Activated CD8-positive, alpha-beta memory T cell treated with anti-CD3 and anti-CD28 coated beads, Interleukin-2, amount 50 U/mL, for 1 hour (primary cell): Measurements from ENCODE around the gene IL15RA.
"Not testable (repeated sequence)": the region's sequence is repeated elsewhere in the genome, so short reads cannot be mapped to it uniquely, and the experiment has no call there.

Experiments
- DNase-seq: peaks from one replicate; pipeline ENCODE4 v3.0.0-alpha.2; 2020; ENCODE audit errors: extremely low read depth

IL15RA gene

GRCh38 chr10:5970066-5970465, 7.3 kb downstream of the IL15RA start:
- no peak for DNase-seq

- DNase-seq, result no peak
Measured at GRCh38 chr10:5968681-5969453, 8.5 kb downstream of the IL15RA start.

- no peak for DNase-seq
Measured at GRCh38 chr10:5968037-5968680, 9.2 kb downstream of the IL15RA start.

GRCh38 chr10:5965266-5965665, 12.1 kb downstream of the IL15RA start:
- DNase-seq, result no peak

GRCh38 chr10:5964736-5965135, 12.6 kb downstream of the IL15RA start:
- no peak for DNase-seq

GRCh38 chr10:5963591-5963990, 13.8 kb downstream of the IL15RA start:
- no peak for DNase-seq

GRCh38 chr10:5963071-5963470, 14.3 kb downstream of the IL15RA start:
- no peak for DNase-seq

GRCh38 chr10:5962358-5962940, 14.9 kb downstream of the IL15RA start:
- DNase-seq, result not testable (repeated sequence)

GRCh38 chr10:5961405-5962100, 15.8 kb downstream of the IL15RA start:
- no peak for DNase-seq

- DNase-seq, result not testable (repeated sequence)
Measured at GRCh38 chr10:5960973-5961275, 16.4 kb downstream of the IL15RA start.

GRCh38 chr10:5960070-5960972, 17.0 kb downstream of the IL15RA start:
- no peak for DNase-seq

GRCh38 chr10:5959581-5960069, 17.7 kb downstream of the IL15RA start:
- no peak for DNase-seq

- no peak for DNase-seq
Measured at GRCh38 chr10:5959142-5959541, 18.2 kb downstream of the IL15RA start.

GRCh38 chr10:5958675-5959074, 18.7 kb downstream of the IL15RA start:
- DNase-seq, result no peak

- no peak for DNase-seq
Measured at GRCh38 chr10:5958077-5958476, 19.3 kb downstream of the IL15RA start.

GRCh38 chr10:5956146-5956936, 21.0 kb downstream of the IL15RA start:
- DNase-seq, result no peak

GRCh38 chr10:5953676-5954075, 23.7 kb downstream of the IL15RA start:
- DNase-seq, result no peak

GRCh38 chr10:5952731-5953385, 24.5 kb downstream of the IL15RA start:
- DNase-seq, result no peak

GRCh38 chr10:5951721-5952407, 25.5 kb downstream of the IL15RA start:
- no peak for DNase-seq
